Keratinocyte (primary cell): ENCODE measurements around the gene CPNE7. TPM values are rescaled to one million over a fixed set of nuclear protein-coding genes. Genes with fewer than 3 reads are reported as not detected.

Experiments
- DNase-seq: peaks from one replicate; pipeline ENCODE4 v3.0.0-alpha.2; 2011; ENCODE audit warnings: low read depth, missing footprints, low spot score
- FAIRE-seq: peaks from 2 replicates; lab custom pipeline; 2011; peaks lifted over from hg19 to GRCh38; lab: Jason Lieb, UNC
- H2AFZ ChIP-seq: 2 replicates; pipeline ENCODE4 v1.6.0; 2012; ENCODE audit warnings: low read length, control low read depth, inconsistent platforms; ENCODE audit not compliant: control insufficient read depth
- H3K27ac ChIP-seq: 2 replicates; pipeline ENCODE4 v1.5.1; 2011; ENCODE audit warnings: low read length; ENCODE audit not compliant: control insufficient read depth, insufficient read depth
- H3K27me3 ChIP-seq: 3 replicates; pipeline ENCODE4 v1.6.0; 2011; ENCODE audit warnings: low read length; ENCODE audit not compliant: control insufficient read depth, insufficient read depth; ENCODE audit errors: extremely low read depth
- H3K36me3 ChIP-seq, 2 experiments: 2 replicates in 1 of 2; 3 replicates in 1 of 2; pipeline ENCODE4 v1.5.1; 2011; ENCODE audit warnings: low read length in 2 of 2, mild to moderate bottlenecking in 1 of 2; ENCODE audit not compliant: control insufficient read depth in 2 of 2, insufficient read depth in 2 of 2; ENCODE audit errors: extremely low read depth in 1 of 2
- H3K4me1 ChIP-seq: 3 replicates; pipeline ENCODE4 v1.5.1; 2011; ENCODE audit warnings: low read length; ENCODE audit not compliant: control insufficient read depth, insufficient read depth; ENCODE audit errors: extremely low read depth
- H3K4me2 ChIP-seq: 3 replicates; pipeline ENCODE4 v1.6.0; 2011; ENCODE audit warnings: low read depth, low read length; ENCODE audit not compliant: control insufficient read depth, insufficient read depth; ENCODE audit errors: extremely low read depth
- H3K4me3 ChIP-seq, 3 experiments: fragments of 200-600 bp in 1 of 3; sonication (generic) in 1 of 3; 2 replicates in 2 of 3; 3 replicates in 1 of 3; pipeline ENCODE4 v1.5.1; 2011 to 2016; ENCODE audit warnings: low read length in 3 of 3, mild to moderate bottlenecking in 3 of 3, control low read depth in 2 of 3, inconsistent platforms in 1 of 3, low read depth in 1 of 3, mixed read lengths in 1 of 3, mixed run types in 1 of 3, moderate library complexity in 1 of 3; ENCODE audit not compliant: control insufficient read depth in 2 of 3, insufficient read depth in 2 of 3; ENCODE audit errors: extremely low read depth in 1 of 3
- H3K79me2 ChIP-seq: 2 replicates; pipeline ENCODE4 v1.6.0; 2012; ENCODE audit warnings: low read length; ENCODE audit not compliant: control insufficient read depth, insufficient read depth
- H3K9ac ChIP-seq: 3 replicates; pipeline ENCODE4 v1.6.0; 2011; ENCODE audit warnings: low read length; ENCODE audit not compliant: control insufficient read depth, insufficient read depth; ENCODE audit errors: extremely low read depth
- H3K9me1 ChIP-seq: 3 replicates; pipeline ENCODE4 v1.6.0; 2011; ENCODE audit warnings: low read length; ENCODE audit not compliant: control insufficient read depth, insufficient read depth; ENCODE audit errors: extremely low read depth
- H3K9me3 ChIP-seq: 2 replicates; pipeline ENCODE4 v1.5.1; 2012; ENCODE audit warnings: low read depth, low read length; ENCODE audit not compliant: control insufficient read depth
- H4K20me1 ChIP-seq: 3 replicates; pipeline ENCODE4 v1.6.0; 2011; ENCODE audit warnings: low read length; ENCODE audit not compliant: control insufficient read depth, insufficient read depth; ENCODE audit errors: extremely low read depth
- EZH2 ChIP-seq: IDR thresholded peaks from one replicate; pipeline ENCODE4 v1.6.1; 2012; ENCODE audit warnings: inconsistent platforms, mild to moderate bottlenecking, low read length, moderate library complexity
- dilution Hi-C: fragments of 300-500 bp; cut with MboI; formaldehyde crosslinking; loops from one replicate; pipeline ENCODE4 v1.7.0; 2020; ENCODE audit warnings: low sequenced_read_pairs; ENCODE audit not compliant: extremely low pct_ligation_motif_present
- polyA plus RNA-seq, 5 experiments: library from polyadenylated mRNA; depleted of rRNA in 3 of 5; stranded (reverse) in 3 of 5; stranded (forward) in 1 of 5; unstranded in 1 of 5; fragments of >200 nt; gene quantifications; 1 replicate in 1 of 5; 2 replicates in 3 of 5; 3 replicates in 1 of 5; pipeline versions ENCODE4 v1.2.1 to v1.2.3, GENCODE V29; 2011 to 2012; ENCODE audit warnings: missing spikeins in 2 of 5, low read depth in 1 of 5, low replicate concordance in 1 of 5
- TF ChIP-seq, protein P1 (sequence below), 3 experiments: IDR thresholded peaks in 1 of 3; conservative IDR thresholded peaks in 1 of 3; optimal IDR thresholded peaks in 1 of 3; 2 replicates in 2 of 3; 3 replicates in 1 of 3; pipeline versions ENCODE3 to v1.5.1; 2011; ENCODE audit warnings: low read length in 3 of 3, mild to moderate bottlenecking in 3 of 3, moderate library complexity in 2 of 3, control low read depth in 1 of 3, inconsistent platforms in 1 of 3; ENCODE audit not compliant: insufficient read depth in 2 of 3; ENCODE audit errors: extremely low read depth in 1 of 3

CPNE7 gene
- polyA plus RNA-seq, 1 donor (not counting 4 experiments of a cell fraction or from before 2014, with no cell fraction given) = 9.1 TPM

DNA sequence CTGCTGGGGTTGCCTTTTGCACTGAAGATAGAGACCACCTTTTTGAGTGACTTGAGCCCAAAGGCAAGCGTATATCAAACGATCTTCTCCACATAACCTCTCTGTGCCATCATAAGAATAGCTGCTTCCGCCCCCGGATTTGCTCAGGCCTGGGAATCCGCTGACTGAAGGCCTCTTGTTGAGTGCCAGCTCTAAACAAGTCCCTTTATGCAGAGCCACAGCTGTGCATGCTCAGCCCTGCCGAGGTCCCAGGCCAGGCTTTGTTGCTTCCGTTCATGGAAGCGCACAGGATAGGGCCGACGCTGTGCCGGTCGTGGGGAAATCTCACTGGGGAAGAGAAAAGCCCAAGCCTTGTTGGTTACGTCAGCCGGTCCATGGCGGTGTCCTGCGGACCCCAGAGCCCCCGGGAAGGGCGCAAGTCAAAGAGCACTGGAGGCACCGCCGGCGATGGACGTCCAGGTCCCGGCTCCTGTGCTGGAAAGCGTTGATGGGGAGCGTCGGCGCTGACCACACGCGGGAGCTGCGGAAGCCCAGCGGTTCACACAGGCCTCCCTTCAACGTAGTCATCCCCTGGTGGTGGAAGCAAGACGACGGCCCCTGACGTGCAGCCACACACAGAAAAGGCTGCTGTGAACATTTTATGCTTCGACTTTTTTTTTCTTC lies 38.5 kb upstream of the CPNE7 start:
- FAIRE-seq (no peak), DNase-seq (no peak)
- Histone ChIP-seq H3K36me3 (peaks cover 38% of the 10 kb centered on the region in 2 experiments), H3K27me3 (no peaks in the 10 kb centered on the region), H3K79me2 (peaks cover 18% of the 10 kb centered on the region), H3K4me3 (no peak overlapping the region), H3K27ac (no peak overlapping the region), H3K9ac (no peak overlapping the region), H3K9me1 (no peaks in the 10 kb centered on the region), H3K4me1 (no peaks in the 10 kb centered on the region), H4K20me1 (no peaks in the 10 kb centered on the region), H3K4me2 (no peak overlapping the region), H3K9me3 (no peaks in the 10 kb centered on the region), H2AFZ (no peak overlapping the region)
- TF ChIP-seq EZH2 = no peak
- TF ChIP-seq, protein P1, sequence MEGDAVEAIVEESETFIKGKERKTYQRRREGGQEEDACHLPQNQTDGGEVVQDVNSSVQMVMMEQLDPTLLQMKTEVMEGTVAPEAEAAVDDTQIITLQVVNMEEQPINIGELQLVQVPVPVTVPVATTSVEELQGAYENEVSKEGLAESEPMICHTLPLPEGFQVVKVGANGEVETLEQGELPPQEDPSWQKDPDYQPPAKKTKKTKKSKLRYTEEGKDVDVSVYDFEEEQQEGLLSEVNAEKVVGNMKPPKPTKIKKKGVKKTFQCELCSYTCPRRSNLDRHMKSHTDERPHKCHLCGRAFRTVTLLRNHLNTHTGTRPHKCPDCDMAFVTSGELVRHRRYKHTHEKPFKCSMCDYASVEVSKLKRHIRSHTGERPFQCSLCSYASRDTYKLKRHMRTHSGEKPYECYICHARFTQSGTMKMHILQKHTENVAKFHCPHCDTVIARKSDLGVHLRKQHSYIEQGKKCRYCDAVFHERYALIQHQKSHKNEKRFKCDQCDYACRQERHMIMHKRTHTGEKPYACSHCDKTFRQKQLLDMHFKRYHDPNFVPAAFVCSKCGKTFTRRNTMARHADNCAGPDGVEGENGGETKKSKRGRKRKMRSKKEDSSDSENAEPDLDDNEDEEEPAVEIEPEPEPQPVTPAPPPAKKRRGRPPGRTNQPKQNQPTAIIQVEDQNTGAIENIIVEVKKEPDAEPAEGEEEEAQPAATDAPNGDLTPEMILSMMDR (optimal IDR thresholded peaks at IDR 0.05 in 1 of 3, IDR thresholded peaks at IDR 0.05 in 1 of 3, conservative IDR thresholded peaks at IDR 0.05 in 1 of 3; ENCODE audit: extremely low read depth in 1 of 3, insufficient read depth in 2 of 3, low read length in 3 of 3) = no peak
- dilution Hi-C loops = no loop called here

DNA sequence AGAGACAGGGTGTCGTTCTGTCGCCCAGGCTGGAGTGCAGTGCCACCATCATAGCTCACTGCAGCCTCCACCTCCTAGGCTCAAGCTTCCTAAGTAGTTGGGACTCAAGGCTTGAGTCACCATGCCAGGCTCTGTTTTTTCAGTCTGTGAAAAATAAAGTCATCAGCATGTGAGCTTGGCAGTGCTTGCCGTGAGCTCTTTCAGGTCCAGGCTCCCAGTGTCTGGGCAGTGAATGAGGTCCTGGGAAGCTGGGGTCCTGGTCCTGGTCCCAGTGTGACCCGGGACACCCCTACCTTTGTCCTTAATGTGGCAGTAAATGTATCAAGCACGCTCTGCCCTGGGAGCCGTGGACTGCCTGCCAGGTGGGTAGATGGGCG lies 38.0 kb upstream of the CPNE7 start:
- Histone ChIP-seq H4K20me1 (no peaks in the 10 kb centered on the region), H3K9me1 (no peaks in the 10 kb centered on the region), H3K4me1 (no peaks in the 10 kb centered on the region), H3K9ac (no peak overlapping the region), H3K27ac (no peak overlapping the region), H3K27me3 (no peaks in the 10 kb centered on the region), H3K4me3 (no peak overlapping the region), H2AFZ (no peak overlapping the region), H3K9me3 (no peaks in the 10 kb centered on the region), H3K79me2 (peaks cover 18% of the 10 kb centered on the region), H3K36me3 (peaks cover 33% of the 10 kb centered on the region in 2 experiments), H3K4me2 (no peak overlapping the region)
- TF ChIP-seq EZH2 = no peak
- TF ChIP-seq, protein P1 (optimal IDR thresholded peaks at IDR 0.05 in 1 of 3, IDR thresholded peaks at IDR 0.05 in 1 of 3, conservative IDR thresholded peaks at IDR 0.05 in 1 of 3; ENCODE audit: extremely low read depth in 1 of 3, insufficient read depth in 2 of 3, low read length in 3 of 3) = no peak
- dilution Hi-C loops = no loop called here
- FAIRE-seq = no peak
- no peak for DNase-seq
